OCI-LY1 (cell line): ENCODE data around the gene TOP2A.

Experiments
- H2AFZ ChIP-seq: fragments of 200-600 bp; sonication (generic), shearing (Covaris generic); 2 replicates; pipeline ENCODE4 v1.6.0; 2014; ENCODE audit warnings: antibody characterized with exemption, mild to moderate bottlenecking, low read length
- H3F3A ChIP-seq: fragments of 200-600 bp; sonication (generic), shearing (Covaris generic); 2 replicates; pipeline ENCODE4 v1.6.0; 2014; ENCODE audit warnings: mild to moderate bottlenecking, antibody characterized with exemption, low read length, moderate library complexity; ENCODE audit not compliant: insufficient read depth
- H3K27ac ChIP-seq: fragments of 200-600 bp; sonication (generic); 2 replicates; pipeline ENCODE4 v1.5.1; 2014; ENCODE audit warnings: low read length, mixed run types, mild to moderate bottlenecking, low read depth; ENCODE audit not compliant: poor library complexity, severe bottlenecking
- H3K27me3 ChIP-seq: fragments of 200-600 bp; sonication (generic); 2 replicates; pipeline ENCODE4 v1.6.0; 2014; ENCODE audit warnings: antibody characterized with exemption, mild to moderate bottlenecking, low read length, moderate library complexity; ENCODE audit not compliant: insufficient read depth
- H3K36me3 ChIP-seq: fragments of 200-600 bp; sonication (generic); 2 replicates; pipeline ENCODE4 v1.6.1; 2014; ENCODE audit warnings: mild to moderate bottlenecking, antibody characterized with exemption, low read length, moderate library complexity, mixed read lengths; ENCODE audit not compliant: insufficient read depth
- H3K4me1 ChIP-seq: fragments of 200-600 bp; sonication (generic); 2 replicates; pipeline ENCODE4 v1.5.1; 2014; ENCODE audit warnings: mild to moderate bottlenecking, low read length, moderate library complexity; ENCODE audit not compliant: insufficient read depth, severe bottlenecking
- H3K4me2 ChIP-seq: fragments of 200-600 bp; sonication (generic), shearing (Covaris generic); 2 replicates; pipeline ENCODE4 v1.6.1; 2014; ENCODE audit warnings: low read length
- H3K4me3 ChIP-seq: fragments of 200-600 bp; sonication (generic); 2 replicates; pipeline ENCODE4 v1.5.1; 2014; ENCODE audit warnings: low read length, low read depth, mild to moderate bottlenecking, mixed read lengths; ENCODE audit not compliant: poor library complexity, severe bottlenecking
- H3K79me2 ChIP-seq: fragments of 200-600 bp; shearing (Covaris generic); 2 replicates; pipeline ENCODE4 v1.6.1; 2016; ENCODE audit warnings: mixed run types, low read length, mixed read lengths; ENCODE audit not compliant: insufficient read depth
- H3K9ac ChIP-seq: fragments of 200-600 bp; sonication (generic), shearing (Covaris generic); 2 replicates; pipeline ENCODE4 v1.6.1; 2014; ENCODE audit warnings: mild to moderate bottlenecking, low read length, mixed read lengths
- H3K9me2 ChIP-seq: fragments of 200-600 bp; sonication (generic), shearing (Covaris generic); 2 replicates; pipeline ENCODE4 v1.6.1; 2014; ENCODE audit warnings: low read depth, mild to moderate bottlenecking, low read length, mixed read lengths
- H3K9me3 ChIP-seq: fragments of 200-600 bp; shearing (Covaris generic); 2 replicates; pipeline ENCODE4 v1.6.1; 2014; ENCODE audit warnings: low read length, mixed read lengths
- H4K20me1 ChIP-seq: fragments of 200-600 bp; sonication (generic), shearing (Covaris generic); 2 replicates; pipeline ENCODE4 v1.6.0; 2016; ENCODE audit warnings: mild to moderate bottlenecking, low read length; ENCODE audit not compliant: insufficient read depth
- CTCF ChIP-seq: fragments of 200-600 bp; sonication (generic), shearing (Covaris generic); IDR thresholded peaks from 2 replicates; pipeline ENCODE4 v1.5.1; 2017; ENCODE audit warnings: mild to moderate bottlenecking, antibody characterized with exemption, low read length, moderate library complexity, mixed read lengths
- EZH2 ChIP-seq: fragments of 200-600 bp; sonication (generic), shearing (Covaris generic); IDR thresholded peaks from 2 replicates; pipeline ENCODE4 v1.8.0; 2017; ENCODE audit warnings: borderline replicate concordance, mixed run types, mild to moderate bottlenecking, antibody characterized with exemption, low read length, moderate library complexity, mixed read lengths

TOP2A gene

DNA sequence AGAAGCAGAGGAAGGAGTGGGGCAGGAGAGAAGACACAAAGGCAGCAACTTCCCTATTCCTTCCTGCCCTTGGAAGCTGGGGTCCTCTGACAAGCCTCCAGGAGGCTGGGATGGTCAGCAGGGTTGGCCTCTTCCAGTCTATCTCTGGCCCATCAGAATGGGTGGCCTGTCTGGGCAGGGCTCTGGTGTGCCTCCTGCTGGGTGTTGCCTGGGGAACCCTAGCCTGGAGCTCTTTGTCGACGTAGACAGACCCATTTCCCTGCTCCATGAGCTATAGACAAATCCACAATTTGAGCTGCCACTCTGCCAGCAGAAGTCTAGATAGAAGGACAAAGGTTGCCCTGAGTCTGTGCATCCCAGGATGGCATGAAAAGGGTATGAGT is 36.9 kb upstream of the TOP2A start:
- Histone ChIP-seq H3K79me2 (no peaks in the 10 kb centered on the region), H3K27me3 (peaks cover 9% of the 10 kb centered on the region)
- TF ChIP-seq CTCF (no peak), EZH2 (no peak)

GRCh38 chr17:40453881-40454612 is 36.4 kb upstream of the TOP2A start:
- H3K27ac ChIP-seq, result no peak overlapping the region
- no peak overlapping the region for H2AFZ ChIP-seq
- H3K27me3 ChIP-seq, result peaks cover 9% of the 10 kb centered on the region
- no peak overlapping the region for H3K9ac ChIP-seq
- H4K20me1 ChIP-seq, result no peaks in the 10 kb centered on the region
- no peaks in the 10 kb centered on the region for H3K36me3 ChIP-seq
- no peaks in the 10 kb centered on the region for H3K9me2 ChIP-seq
- no peak overlapping the region for H3K4me2 ChIP-seq
- H3K9me3 ChIP-seq, result no peaks in the 10 kb centered on the region
- no peak overlapping the region for H3K4me3 ChIP-seq
- no peak for TF ChIP-seq CTCF
- H3K79me2 ChIP-seq, result no peaks in the 10 kb centered on the region
- no peaks in the 10 kb centered on the region for H3F3A ChIP-seq
- H3K4me1 ChIP-seq, result no peaks in the 10 kb centered on the region

More for the DNA sequence above, 36.9 kb upstream of the TOP2A start:
- no peaks in the 10 kb centered on the region for H3K9me2 ChIP-seq
- H2AFZ ChIP-seq, result no peak overlapping the region
- H3K9me3 ChIP-seq, result no peaks in the 10 kb centered on the region
- H3K36me3 ChIP-seq, result no peaks in the 10 kb centered on the region
- no peak overlapping the region for H3K4me3 ChIP-seq
- no peak overlapping the region for H3K27ac ChIP-seq
- no peak overlapping the region for H3K9ac ChIP-seq
- H3K4me2 ChIP-seq, result no peak overlapping the region
- no peaks in the 10 kb centered on the region for H3K4me1 ChIP-seq
- no peaks in the 10 kb centered on the region for H4K20me1 ChIP-seq
- no peaks in the 10 kb centered on the region for H3F3A ChIP-seq

- H3K36me3 ChIP-seq, result no peaks in the 10 kb centered on the region
- no peak overlapping the region for H3K27ac ChIP-seq
- peaks cover 12% of the 10 kb centered on the region for H3K27me3 ChIP-seq
- no peak overlapping the region for H3K4me3 ChIP-seq
- H3K4me2 ChIP-seq, result no peak overlapping the region
- no peaks in the 10 kb centered on the region for H3K79me2 ChIP-seq
- H3K9ac ChIP-seq, result no peak overlapping the region
- no peak overlapping the region for H2AFZ ChIP-seq
- no peaks in the 10 kb centered on the region for H3K9me3 ChIP-seq
- no peaks in the 10 kb centered on the region for H3K9me2 ChIP-seq
- H3F3A ChIP-seq, result no peaks in the 10 kb centered on the region
- no peaks in the 10 kb centered on the region for H4K20me1 ChIP-seq
- no peaks in the 10 kb centered on the region for H3K4me1 ChIP-seq
- TF ChIP-seq EZH2 (no peak), CTCF (no peak)
Measured at GRCh38 chr17:40452921-40453378, 35.3 kb upstream of the TOP2A start.
